ENCODE measurements around the gene HENMT1. TPM values are rescaled to one million over a fixed set of nuclear protein-coding genes. Genes with fewer than 3 reads are reported as not detected.

HENMT1 gene
- total and polyA plus RNA-seq, 4 donors: 3.4 to 7.8 (median 4.7) TPM

DNA sequence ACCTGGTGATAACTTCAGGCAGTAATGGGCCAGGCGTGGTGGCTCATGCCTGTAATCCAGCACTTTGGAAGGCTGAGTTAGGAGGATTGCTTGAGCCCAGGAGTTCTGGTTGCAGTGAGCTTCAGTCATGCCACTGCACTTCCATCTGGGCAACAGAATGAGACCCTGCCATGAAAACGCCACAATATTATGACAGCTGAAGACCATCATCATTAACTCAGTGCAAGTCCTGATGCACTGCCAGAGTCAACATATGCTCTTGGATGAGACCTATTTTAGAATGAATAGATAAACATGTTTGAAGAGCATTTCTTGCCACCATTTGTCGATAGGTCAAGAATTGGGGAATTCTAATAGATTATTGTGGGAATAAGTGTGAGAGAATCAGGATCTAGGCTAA, 26.4 kb downstream of the HENMT1 start:
- no peaks in the 10 kb centered on the region for H3K9me3 ChIP-seq (ENCODE audit: control insufficient read depth in 4 of 4, insufficient read depth in 3 of 4, low read length in 3 of 4)
- H3K27ac ChIP-seq (ENCODE audit: low read depth in 1 of 2, low read length in 1 of 2): no peak overlapping the region
- ATAC-seq (ENCODE audit: insufficient read depth, low FRiP score): no peak
- WGBS, 2 donors: 91 to 96% methylated on average over 3 of the region's 3 CpGs
- H3K36me3 ChIP-seq (ENCODE audit: control insufficient read depth in 4 of 4, insufficient read depth in 4 of 4, low read length in 4 of 4): peaks cover 3 to 20% (median 7%) of the 10 kb centered on the region in 4 donors
- no peaks in the 10 kb centered on the region for H3K27me3 ChIP-seq (ENCODE audit: control insufficient read depth in 3 of 3, insufficient read depth in 3 of 3, low read length in 2 of 3)
- TF ChIP-seq, protein P1, sequence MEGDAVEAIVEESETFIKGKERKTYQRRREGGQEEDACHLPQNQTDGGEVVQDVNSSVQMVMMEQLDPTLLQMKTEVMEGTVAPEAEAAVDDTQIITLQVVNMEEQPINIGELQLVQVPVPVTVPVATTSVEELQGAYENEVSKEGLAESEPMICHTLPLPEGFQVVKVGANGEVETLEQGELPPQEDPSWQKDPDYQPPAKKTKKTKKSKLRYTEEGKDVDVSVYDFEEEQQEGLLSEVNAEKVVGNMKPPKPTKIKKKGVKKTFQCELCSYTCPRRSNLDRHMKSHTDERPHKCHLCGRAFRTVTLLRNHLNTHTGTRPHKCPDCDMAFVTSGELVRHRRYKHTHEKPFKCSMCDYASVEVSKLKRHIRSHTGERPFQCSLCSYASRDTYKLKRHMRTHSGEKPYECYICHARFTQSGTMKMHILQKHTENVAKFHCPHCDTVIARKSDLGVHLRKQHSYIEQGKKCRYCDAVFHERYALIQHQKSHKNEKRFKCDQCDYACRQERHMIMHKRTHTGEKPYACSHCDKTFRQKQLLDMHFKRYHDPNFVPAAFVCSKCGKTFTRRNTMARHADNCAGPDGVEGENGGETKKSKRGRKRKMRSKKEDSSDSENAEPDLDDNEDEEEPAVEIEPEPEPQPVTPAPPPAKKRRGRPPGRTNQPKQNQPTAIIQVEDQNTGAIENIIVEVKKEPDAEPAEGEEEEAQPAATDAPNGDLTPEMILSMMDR (IDR thresholded peaks at IDR 0.05; ENCODE audit: control extremely low read depth, extremely low read depth): no peak
- DNase-seq: peak in 1 of 3 donors; percentile 18
- no peak overlapping the region for H3K9ac ChIP-seq (ENCODE audit: insufficient read depth in 1 of 2, low read length in 2 of 2)
- H3K4me3 ChIP-seq: no peak overlapping the region
- H3K4me1 ChIP-seq (ENCODE audit: control insufficient read depth in 5 of 5, insufficient read depth in 5 of 5, low read length in 5 of 5): no peaks in the 10 kb centered on the region

DNA sequence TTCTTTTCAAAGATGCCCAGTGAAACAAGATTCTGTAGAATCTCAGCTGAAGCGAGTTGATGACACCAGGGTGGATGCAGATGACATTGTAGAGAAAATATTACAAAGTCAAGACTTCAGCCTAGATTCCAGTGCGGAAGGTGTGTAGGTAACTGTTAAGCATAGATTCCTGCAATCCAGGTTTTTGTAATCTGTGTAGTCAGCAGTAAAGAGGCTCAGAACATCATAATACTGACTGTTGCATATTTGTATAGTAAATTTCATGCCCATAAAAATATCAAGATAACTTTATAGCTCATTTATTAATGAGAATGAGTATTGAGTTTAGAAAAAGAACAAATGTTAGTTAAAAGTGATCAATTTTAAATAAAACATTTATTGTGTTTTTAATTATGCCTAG, 32.2 kb downstream of the HENMT1 start:
- H3K4me1 ChIP-seq (ENCODE audit: control insufficient read depth in 5 of 5, insufficient read depth in 5 of 5, low read length in 5 of 5): peaks cover 0 to 7% (median 0%) of the 10 kb centered on the region in 5 donors
- no peak overlapping the region for H3K4me3 ChIP-seq
- H3K9ac ChIP-seq (ENCODE audit: insufficient read depth in 1 of 2, low read length in 2 of 2): no peak overlapping the region
- WGBS, 2 donors: 98 to 99% methylated on average over 2 of the region's 2 CpGs
- ATAC-seq (ENCODE audit: insufficient read depth, low FRiP score) (no peak), DNase-seq (no peak)
- no peaks in the 10 kb centered on the region for H3K9me3 ChIP-seq (ENCODE audit: control insufficient read depth in 4 of 4, insufficient read depth in 3 of 4, low read length in 3 of 4)
- TF ChIP-seq, protein P1 (IDR thresholded peaks at IDR 0.05; ENCODE audit: control extremely low read depth, extremely low read depth): no peak
- H3K27me3 ChIP-seq (ENCODE audit: control insufficient read depth in 3 of 3, insufficient read depth in 3 of 3, low read length in 2 of 3): no peaks in the 10 kb centered on the region
- H3K36me3 ChIP-seq (ENCODE audit: control insufficient read depth in 4 of 4, insufficient read depth in 4 of 4, low read length in 4 of 4): peaks cover 3 to 14% (median 9%) of the 10 kb centered on the region in 4 donors
- H3K27ac ChIP-seq (ENCODE audit: low read depth in 1 of 2, low read length in 1 of 2): no peak overlapping the region

DNA sequence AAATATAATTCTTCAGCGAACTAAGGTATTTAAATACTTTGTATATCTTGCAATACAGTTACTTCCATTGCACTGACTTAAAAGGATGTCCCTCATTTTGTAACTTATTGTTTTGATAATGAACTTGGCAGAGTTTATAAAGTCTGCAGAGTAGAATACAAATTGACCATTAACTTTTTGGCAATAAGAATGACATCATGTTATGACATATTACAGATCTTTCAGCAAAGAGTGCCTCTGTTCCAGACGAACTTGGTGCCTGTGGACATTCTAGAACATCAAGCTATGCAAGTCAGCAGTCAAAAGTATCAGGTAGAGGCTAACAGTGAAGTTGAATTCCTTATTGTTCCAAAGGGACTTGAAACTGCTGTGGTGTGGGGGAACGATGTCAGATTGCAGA, 32.9 kb downstream of the HENMT1 start:
- Histone ChIP-seq H3K9me3 (ENCODE audit: control insufficient read depth in 4 of 4, insufficient read depth in 3 of 4, low read length in 3 of 4) (no peaks in the 10 kb centered on the region), H3K4me1 (ENCODE audit: control insufficient read depth in 5 of 5, insufficient read depth in 5 of 5, low read length in 5 of 5) (peaks cover 0 to 7% (median 0%) of the 10 kb centered on the region in 5 donors), H3K9ac (ENCODE audit: insufficient read depth in 1 of 2, low read length in 2 of 2) (no peak overlapping the region), H3K27ac (ENCODE audit: low read depth in 1 of 2, low read length in 1 of 2) (no peak overlapping the region), H3K4me3 (no peak overlapping the region), H3K36me3 (ENCODE audit: control insufficient read depth in 4 of 4, insufficient read depth in 4 of 4, low read length in 4 of 4) (peaks cover 3 to 14% (median 9%) of the 10 kb centered on the region in 4 donors), H3K27me3 (ENCODE audit: control insufficient read depth in 3 of 3, insufficient read depth in 3 of 3, low read length in 2 of 3) (no peaks in the 10 kb centered on the region)
- TF ChIP-seq, protein P1 (IDR thresholded peaks at IDR 0.05; ENCODE audit: control extremely low read depth, extremely low read depth): no peak
- no peak for ATAC-seq (ENCODE audit: insufficient read depth, low FRiP score)
- WGBS, 2 donors: 72 to 77% methylated on average over 3 of the region's 3 CpGs
- DNase-seq: no peak

DNA sequence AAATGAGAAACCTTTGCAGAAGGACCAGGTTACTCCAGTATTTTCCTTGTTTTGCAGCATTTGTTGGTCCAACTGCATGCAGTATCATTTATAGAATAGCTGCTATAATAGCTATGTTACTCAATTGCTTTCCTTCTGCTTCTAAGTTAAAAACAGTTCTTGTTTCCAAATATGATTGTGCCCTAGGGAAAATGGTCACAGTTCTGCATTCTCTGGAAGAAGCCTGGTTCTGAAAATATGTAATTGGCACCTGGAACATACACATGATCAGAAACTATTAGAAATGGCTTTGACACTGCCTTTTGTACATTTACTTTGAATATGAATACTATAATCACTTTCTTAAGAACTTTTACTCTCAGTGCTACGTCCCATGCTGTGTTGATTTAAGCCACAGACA, 33.6 kb downstream of the HENMT1 start:
- peaks cover 0 to 7% (median 0%) of the 10 kb centered on the region in 5 donors for H3K4me1 ChIP-seq (ENCODE audit: control insufficient read depth in 5 of 5, insufficient read depth in 5 of 5, low read length in 5 of 5)
- 80 to 83% methylated on average over 1 of the region's 1 CpG for WGBS, 2 donors
- H3K36me3 ChIP-seq (ENCODE audit: control insufficient read depth in 4 of 4, insufficient read depth in 4 of 4, low read length in 4 of 4): peaks cover 3 to 14% (median 9%) of the 10 kb centered on the region in 4 donors
- DNase-seq (peak in 1 of 3 donors; percentile 6), ATAC-seq (ENCODE audit: insufficient read depth, low FRiP score) (no peak)
- H3K9me3 ChIP-seq (ENCODE audit: control insufficient read depth in 4 of 4, insufficient read depth in 3 of 4, low read length in 3 of 4): no peaks in the 10 kb centered on the region
- no peak overlapping the region for H3K4me3 ChIP-seq
- H3K9ac ChIP-seq (ENCODE audit: insufficient read depth in 1 of 2, low read length in 2 of 2): no peak overlapping the region
- H3K27me3 ChIP-seq (ENCODE audit: control insufficient read depth in 3 of 3, insufficient read depth in 3 of 3, low read length in 2 of 3): no peaks in the 10 kb centered on the region
- TF ChIP-seq, protein P1 (IDR thresholded peaks at IDR 0.05; ENCODE audit: control extremely low read depth, extremely low read depth): no peak
- H3K27ac ChIP-seq (ENCODE audit: low read depth in 1 of 2, low read length in 1 of 2): no peak overlapping the region

Measured in lung (tissue), 12 donors.